Stimulated activated CD4-positive, alpha-beta T cell treated with anti-CD3 and anti-CD28 coated beads, Interleukin-12 subunit alpha, Interleukin-12 subunit beta, amount 100 ng/mL, for 48 hours (primary cell): Measurements from ENCODE around the gene CARNS1.

Experiments used
- DNase-seq, 3 donors: peaks; one replicate each; pipeline ENCODE4 v3.0.0-alpha.2; 2020; ENCODE audit warnings: low read depth in 2 of 3, low spot score in 1 of 3

CARNS1 gene

GRCh38 chr11:67439321-67440228, 24.1 kb downstream of the CARNS1 start:
- no peak for DNase-seq

GRCh38 chr11:67440229-67441097, 25.0 kb downstream of the CARNS1 start:
- no peak for DNase-seq

GRCh38 chr11:67441098-67441563, 25.7 kb downstream of the CARNS1 start:
- no peak for DNase-seq

DNA sequence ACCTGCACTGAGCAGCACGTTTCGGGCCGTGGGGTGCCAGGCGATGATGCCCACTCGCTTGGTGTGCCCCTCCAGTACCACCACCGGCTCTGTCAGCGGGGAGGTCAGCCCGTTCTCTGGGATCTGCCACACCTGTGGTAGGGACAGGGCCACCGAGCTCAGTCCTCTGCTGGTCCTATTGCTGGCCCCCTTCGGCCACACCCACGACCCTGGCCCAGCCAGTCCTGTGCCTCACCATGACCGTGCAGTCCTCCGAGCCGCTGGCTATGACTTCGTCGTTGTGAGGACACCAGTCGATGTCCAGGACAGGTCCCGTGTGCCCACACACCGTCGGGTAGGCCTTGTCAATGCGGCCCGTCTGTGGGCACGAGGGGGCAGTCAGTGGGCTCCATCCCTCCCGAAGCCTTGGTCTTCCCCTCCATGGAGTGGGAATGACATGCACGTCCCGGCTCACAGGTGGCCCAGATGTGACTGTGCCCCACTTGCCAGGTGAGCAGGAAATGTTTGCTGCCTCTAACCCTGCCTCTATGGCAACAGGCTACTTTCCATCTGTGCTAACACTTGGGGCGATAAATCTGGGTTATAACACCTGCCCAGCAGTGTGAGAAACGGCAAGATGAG, 26.4 kb downstream of the CARNS1 start:
- DNase-seq: no peak

DNA sequence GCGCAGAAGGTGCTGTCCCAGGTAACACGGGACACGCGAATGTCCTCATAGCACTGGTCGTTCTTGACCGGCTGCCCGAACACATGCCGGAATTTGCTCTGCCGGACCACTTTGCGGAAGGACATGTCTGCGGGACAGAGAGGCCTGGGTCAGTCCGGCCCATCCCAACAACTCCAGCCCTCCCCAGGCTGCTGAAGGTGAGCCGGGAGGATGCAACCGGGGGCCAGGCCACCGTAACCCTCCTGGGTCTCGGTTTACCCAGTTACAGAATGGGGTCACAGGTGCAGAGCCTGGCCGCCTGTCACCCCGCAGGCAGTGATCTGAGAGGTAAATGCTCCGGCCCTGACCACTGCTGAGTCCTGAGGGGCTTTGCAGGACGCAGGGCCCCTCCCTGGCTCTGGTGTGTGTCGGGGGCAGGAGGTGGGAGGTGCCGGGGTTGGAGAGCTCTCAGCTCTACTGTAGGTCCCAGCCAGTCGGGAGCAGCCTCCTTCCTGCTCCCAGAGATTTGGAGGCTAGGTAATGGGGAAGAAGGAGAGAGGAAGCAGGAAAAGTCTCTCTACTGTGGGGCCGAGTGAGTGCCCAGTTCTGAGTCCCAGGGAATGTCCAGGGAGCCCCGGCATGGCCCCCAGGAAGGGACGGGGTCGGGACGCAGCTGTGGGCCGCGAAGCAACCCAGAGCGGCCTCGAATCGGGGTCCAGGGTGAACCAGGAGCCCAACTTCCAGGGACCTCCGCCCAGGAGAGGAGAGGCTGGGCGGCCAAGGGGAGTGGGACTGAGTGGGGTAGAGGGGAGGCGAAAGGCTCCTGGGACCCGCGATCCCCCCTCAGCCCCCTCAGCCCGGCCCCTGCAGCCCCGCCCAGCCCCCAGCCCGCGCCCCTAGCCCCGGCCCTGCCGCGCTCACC, 27.3 kb downstream of the CARNS1 start:
- no peak for DNase-seq

- DNase-seq: no peak
These were observed 30.0 kb downstream of the CARNS1 start for GRCh38 chr11:67445515-67445914.

DNA sequence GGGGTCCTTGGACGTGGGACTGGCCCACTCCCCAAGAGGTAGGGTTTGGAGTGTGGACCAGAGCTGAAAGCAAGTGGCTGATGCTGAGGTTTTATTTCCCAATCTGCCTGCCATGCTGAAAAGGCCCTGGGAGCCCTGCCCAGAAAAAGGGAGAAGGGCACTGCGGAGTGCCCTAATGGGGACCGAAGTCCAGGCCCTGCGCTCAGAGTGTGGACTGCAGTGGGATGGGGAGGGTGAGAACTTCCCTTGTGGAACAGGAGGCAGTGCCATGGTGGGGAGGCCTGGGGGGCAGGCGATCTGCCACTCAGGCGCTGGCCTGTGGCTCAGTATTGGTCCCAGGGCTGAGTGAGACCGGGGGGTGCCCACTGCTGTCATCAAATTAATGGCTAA, 32.7 kb downstream of the CARNS1 start:
- DNase-seq: no peak

GRCh38 chr11:67449116-67449844, 33.8 kb downstream of the CARNS1 start:
- no peak for DNase-seq

GRCh38 chr11:67450796-67451657, 35.5 kb downstream of the CARNS1 start:
- no peak for DNase-seq

GRCh38 chr11:67451658-67451976, 36.1 kb downstream of the CARNS1 start:
- no peak for DNase-seq

GRCh38 chr11:67452141-67452952, 36.9 kb downstream of the CARNS1 start, which contains the start of gene GPR152:
TSS of gene GPR152 (minus strand) at chr11:67452729. CDS start at chr11:67452724, 5 bp downstream.
- no peak for DNase-seq

DNA sequence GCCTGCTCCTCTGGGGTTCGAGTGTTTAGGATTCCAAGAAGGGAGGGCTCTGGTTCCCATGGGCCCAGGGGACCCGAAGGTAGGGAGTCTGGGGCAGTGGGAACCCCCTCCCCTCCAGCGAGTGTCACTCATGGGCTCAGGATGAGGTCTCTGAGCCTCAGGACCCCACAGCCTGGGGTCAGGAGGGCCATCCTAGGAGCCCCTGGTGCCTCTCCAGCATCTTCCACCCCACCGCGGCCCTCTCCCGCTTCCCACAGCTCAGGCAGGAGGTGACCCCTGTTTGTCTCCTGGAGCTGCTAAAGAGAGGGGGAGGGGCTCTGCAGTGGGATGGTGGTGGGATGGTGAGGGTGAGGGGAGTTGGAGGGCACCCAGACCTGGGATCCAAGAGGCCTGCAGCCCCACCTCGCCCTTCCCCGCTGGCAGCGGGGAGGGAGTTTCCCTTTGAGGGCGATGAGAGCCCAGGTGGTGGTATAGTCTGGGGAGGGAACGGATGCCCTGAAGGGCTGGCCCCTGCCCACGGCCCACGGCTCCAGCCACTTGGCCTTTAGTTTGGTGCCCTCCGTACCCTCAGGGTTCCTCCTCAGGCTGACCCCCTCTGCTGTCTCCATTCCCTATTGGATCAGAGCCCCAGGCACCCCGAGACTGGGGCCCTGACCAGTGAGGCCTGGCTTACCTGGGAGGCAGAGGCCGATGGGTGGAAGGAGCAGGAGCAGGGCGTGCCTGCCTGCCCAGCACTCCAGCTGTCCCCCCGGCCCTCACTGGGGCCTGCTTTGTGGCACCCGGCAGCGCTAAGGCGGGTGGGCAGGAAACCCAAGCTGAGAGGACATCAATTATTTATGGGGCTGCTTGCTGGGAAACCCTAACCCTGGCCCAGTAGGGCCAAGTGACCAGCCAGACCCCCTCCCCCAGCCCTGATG, 38.6 kb downstream of the CARNS1 start:
- DNase-seq: no peak

GRCh38 chr11:67455054-67455453, 39.6 kb downstream of the CARNS1 start, which contains the start of gene CABP4:
TSS of gene CABP4 (plus strand) at chr11:67455354. CDS start at chr11:67455424, 70 bp downstream.
- DNase-seq: no peak

GRCh38 chr11:67456068-67456705, 40.7 kb downstream of the CARNS1 start:
- no peak for DNase-seq

DNA sequence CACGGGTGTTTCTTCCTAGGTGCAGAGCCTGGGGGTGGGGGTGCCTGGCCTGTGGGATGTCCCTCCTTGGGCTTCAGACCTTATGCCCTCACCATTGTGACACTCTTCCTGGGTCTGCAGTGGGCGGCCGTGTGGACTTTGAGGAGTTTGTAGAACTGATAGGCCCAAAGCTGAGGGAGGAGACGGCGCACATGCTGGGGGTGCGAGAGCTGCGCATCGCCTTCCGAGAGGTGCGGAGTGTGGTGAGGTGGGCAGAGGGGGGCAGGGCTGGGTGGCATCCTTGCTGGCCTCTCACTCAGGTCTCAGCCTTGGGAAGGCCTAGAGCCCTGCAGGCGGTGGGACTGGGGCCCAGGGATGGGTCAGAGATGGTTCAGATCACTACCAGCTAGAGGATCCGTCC, 42.0 kb downstream of the CARNS1 start:
- no peak for DNase-seq

- no peak for DNase-seq
These were observed 42.8 kb downstream of the CARNS1 start for GRCh38 chr11:67458266-67458665.
